Glomerular endothelial cell (primary cell): ENCODE measurements around the gene UBAP1L. TPM values are rescaled to one million over a fixed set of nuclear protein-coding genes. Genes with fewer than 3 reads are reported as not detected.
A peak's percentile ranks its signal among the peaks of the same experiment; 100 is the strongest.
"Not testable (repeated sequence)": the region's sequence is repeated elsewhere in the genome, so short reads cannot be mapped to it uniquely, and the experiment has no call there.

Source experiments
- DNase-seq: peaks from one replicate; pipeline ENCODE4 v3.0.0-alpha.2; 2011; ENCODE audit warnings: low read depth, low spot score; ENCODE audit errors: extremely low read depth
- total RNA-seq: library from RNA; depleted of rRNA; stranded (reverse); fragments of >200 nt; gene quantifications from 2 replicates; pipeline ENCODE4 v1.2.3, GENCODE V29; 2015

Gene UBAP1L
- total RNA-seq, 1 donor from 2014 or later, result 1.6 TPM

GRCh38 chr15:65049418-65049840, 65.6 kb downstream of the UBAP1L start:
- peak; percentile 78 for DNase-seq

- DNase-seq, result no peak
Measured at GRCh38 chr15:65048241-65048640, 66.8 kb downstream of the UBAP1L start.

- DNase-seq, result no peak
Measured at GRCh38 chr15:65044724-65045481, 70.1 kb downstream of the UBAP1L start, which contains the start of gene SLC51B. Gene SLC51B (plus strand): TSS chr15:65045387. CDS start chr15:65050005, 4,618 bp downstream.

- not testable (repeated sequence) for DNase-seq
Measured at GRCh38 chr15:65044218-65044617, 70.8 kb downstream of the UBAP1L start.

- no peak for DNase-seq
Measured at GRCh38 chr15:65042776-65043327, 72.1 kb downstream of the UBAP1L start.

Other genes starting within 250 kb of the UBAP1L start
- 0.58 and 6.2 TPM in 2 replicates for gene ANKDD1A, start 203.3 kb downstream of the UBAP1L start, total RNA-seq
- gene SPG21, start 125.3 kb downstream of the UBAP1L start, total RNA-seq, result 97.1 and 102 TPM in 2 replicates
- 18.2 and 22.4 TPM in 2 replicates for gene MTFMT, start 85.6 kb downstream of the UBAP1L start, total RNA-seq
- not detected in 2 replicates for gene SLC51B, start 69.8 kb downstream of the UBAP1L start, total RNA-seq
- not detected in 2 replicates for gene RASL12, start 47.2 kb downstream of the UBAP1L start, total RNA-seq
- gene KBTBD13, start 38.5 kb downstream of the UBAP1L start, total RNA-seq, result not detected in 2 replicates
- gene PDCD7, start 18.6 kb upstream of the UBAP1L start, total RNA-seq, result 16.6 and 18.1 TPM in 2 replicates
- gene CLPX, start 70.1 kb upstream of the UBAP1L start, total RNA-seq, result 35.9 and 37.9 TPM in 2 replicates
- 0.12 TPM in 1 of 2 replicates, not detected in the other for gene CILP, start 96.3 kb upstream of the UBAP1L start, total RNA-seq
- 4.0 and 9.0 TPM in 2 replicates for gene PARP16, start 171.7 kb upstream of the UBAP1L start, total RNA-seq
- gene RNU5A-1, start 180.9 kb upstream of the UBAP1L start, total RNA-seq, result not detected in 2 replicates
- not detected in 2 replicates for gene RNU5B-1, start 189.5 kb upstream of the UBAP1L start, total RNA-seq